Hepatocyte (in vitro differentiated cells): ENCODE results near the gene EPHB2.

ENCODE experiments used
- CTCF ChIP-seq: fragments of 200-600 bp; sonication (generic); IDR thresholded peaks from 2 replicates; pipeline ENCODE4 v1.5.1; 2016; ENCODE audit warnings: antibody characterized with exemption, mild to moderate bottlenecking; ENCODE audit not compliant: poor library complexity
- EZH2 ChIP-seq: fragments of 200-600 bp; sonication (generic); IDR thresholded peaks from 2 replicates; pipeline ENCODE4 v1.6.1; 2016; ENCODE audit warnings: antibody characterized with exemption, mild to moderate bottlenecking, borderline replicate concordance
- EZH2phosphoT487 ChIP-seq: fragments of 200-600 bp; sonication (generic); IDR thresholded peaks from one replicate; pipeline ENCODE4 v1.6.1; 2018; ENCODE audit warnings: antibody characterized with exemption, mild to moderate bottlenecking, low read depth, moderate library complexity; ENCODE audit not compliant: unreplicated experiment, severe bottlenecking

GRCh38 chr1:22932803-22933470 is 222.3 kb downstream of the EPHB2 start:
- TF ChIP-seq CTCF = no peak
- TF ChIP-seq EZH2 = no peak
- no peak for TF ChIP-seq EZH2phosphoT487
